Activated CD4-positive, alpha-beta memory T cell treated with anti-CD3 and anti-CD28 coated beads, Interleukin-2, amount 10 ng/mL, durations not matched to agents 7 days and 5 days (primary cell): ENCODE data around the gene ANGPT4. TPM values are rescaled to one million over a fixed set of nuclear protein-coding genes. Genes with fewer than 3 reads are reported as not detected.

Experiments
- CTCF ChIA-PET: fragments of 350-600 bp; sonication (Branson Sonifier 250); formaldehyde crosslinking; loops from one replicate; lab custom pipeline; 2021; ENCODE audit warnings: antibody characterized with exemption, inconsistent platforms; lab: Charles Lee
- POLR2A ChIA-PET: fragments of 350-600 bp; sonication (Branson Sonifier 250); formaldehyde crosslinking; loops from one replicate; lab custom pipeline; 2021; ENCODE audit warnings: antibody characterized with exemption; lab: Charles Lee
- DNase-seq: peaks from one replicate; pipeline ENCODE4 v3.0.0-alpha.2; 2020
- H3K27ac Mint-ChIP-seq: one replicate; pipeline ENCODE4 v1.8.0; 2021; ENCODE audit warnings: mild to moderate bottlenecking, mixed read lengths
- H3K27me3 Mint-ChIP-seq: one replicate; pipeline ENCODE4 v1.8.0; 2021; ENCODE audit warnings: mixed read lengths
- H3K36me3 Mint-ChIP-seq: one replicate; pipeline ENCODE4 v1.8.0; 2021; ENCODE audit warnings: low read depth, mixed read lengths
- H3K4me1 Mint-ChIP-seq: one replicate; pipeline ENCODE4 v1.8.0; 2021; ENCODE audit warnings: mixed read lengths
- H3K4me3 Mint-ChIP-seq: one replicate; pipeline ENCODE4 v1.8.0; 2021; ENCODE audit warnings: mild to moderate bottlenecking, mixed read lengths
- H3K9me3 Mint-ChIP-seq: one replicate; pipeline ENCODE4 v1.8.0; 2021; ENCODE audit warnings: mixed read lengths
- total RNA-seq, 2 experiments: library from RNA; stranded (reverse); gene quantifications; one replicate each; pipeline ENCODE4 v1.2.3, GENCODE V29; 2021

ANGPT4 gene
- total RNA-seq, 2 experiments from 2014 or later = not detected

DNA sequence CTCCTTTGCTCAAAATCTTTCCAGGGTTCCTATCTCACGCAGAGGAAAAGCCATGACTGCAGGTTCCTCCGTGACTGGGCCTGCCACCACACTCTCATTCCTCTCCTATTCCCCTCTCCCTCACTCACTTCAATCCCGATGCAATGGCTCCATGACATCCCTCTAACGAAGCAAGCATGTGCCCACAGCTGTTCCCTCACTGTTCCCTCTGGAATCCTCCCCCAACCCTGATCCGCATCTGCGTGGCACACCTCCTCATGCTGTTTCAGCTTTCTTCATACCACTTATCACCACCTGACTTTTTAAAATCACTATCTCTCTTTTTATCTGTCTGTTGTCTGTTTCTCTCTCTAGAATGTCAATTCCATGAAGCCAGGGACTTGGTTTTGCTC, 25.5 kb downstream of the ANGPT4 start:
- POLR2A ChIA-PET = no interaction called here
- H3K27ac Mint-ChIP-seq = no peak overlapping the region
- CTCF ChIA-PET = no interaction called here
- H3K4me1 Mint-ChIP-seq = no peaks in the 10 kb centered on the region
- H3K27me3 Mint-ChIP-seq = peaks cover 17% of the 10 kb centered on the region
- no peaks in the 10 kb centered on the region for H3K36me3 Mint-ChIP-seq
- no peaks in the 10 kb centered on the region for H3K9me3 Mint-ChIP-seq
- DNase-seq = no peak
- H3K4me3 Mint-ChIP-seq = no peak overlapping the region

DNA sequence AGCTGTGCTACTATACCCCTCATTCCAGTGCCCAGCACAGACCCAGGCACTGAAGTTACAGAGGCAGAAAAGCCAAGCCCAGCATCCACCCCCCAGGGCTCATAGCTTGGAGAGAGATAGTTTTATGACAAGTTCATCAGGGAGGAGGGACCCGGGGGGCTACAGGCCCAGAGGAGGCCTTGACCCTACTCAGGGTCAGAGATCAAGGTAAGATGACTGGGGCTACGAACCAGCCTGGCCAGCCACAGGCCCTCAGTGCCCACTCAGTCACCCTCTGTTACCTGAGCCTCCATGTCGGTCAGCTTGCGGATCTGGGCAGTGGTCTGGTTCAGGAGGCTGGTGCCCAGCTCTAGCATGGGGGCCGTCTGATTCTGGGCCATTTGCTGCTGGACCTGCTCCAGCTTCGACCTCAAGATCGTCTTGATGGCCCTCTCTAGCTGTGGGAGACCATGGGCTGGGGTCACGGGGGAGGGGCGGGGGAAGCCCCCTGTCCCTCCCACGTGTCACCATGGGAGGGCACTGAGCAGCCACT, 26.1 kb downstream of the ANGPT4 start:
- Mint-ChIP-seq H3K4me1 (peaks cover 2% of the 10 kb centered on the region), H3K9me3 (no peaks in the 10 kb centered on the region), H3K27me3 (peaks cover 24% of the 10 kb centered on the region), H3K36me3 (no peaks in the 10 kb centered on the region), H3K27ac (no peak overlapping the region), H3K4me3 (no peak overlapping the region)
- DNase-seq = no peak
- ChIA-PET POLR2A (no interaction called here), CTCF (no interaction called here)

DNA sequence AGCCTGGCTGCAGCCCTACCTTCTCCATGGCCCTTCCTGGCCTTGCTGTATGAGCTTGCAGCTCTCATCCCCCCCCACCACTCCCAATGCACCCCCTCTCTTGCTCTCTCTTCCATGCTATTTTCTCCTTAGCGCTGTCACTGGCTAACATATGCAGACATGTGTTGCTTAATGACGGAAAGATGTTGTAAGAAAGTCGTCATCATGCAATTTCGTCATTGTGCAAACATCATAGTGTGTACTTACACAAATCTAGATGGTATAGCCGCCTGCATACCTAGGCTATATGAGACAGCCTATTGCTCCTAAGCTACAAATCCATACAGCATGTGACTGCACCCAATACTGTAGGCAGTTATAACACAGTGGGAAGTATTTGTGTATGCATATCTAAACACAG, 27.0 kb downstream of the ANGPT4 start:
- no peak overlapping the region for H3K4me3 Mint-ChIP-seq
- ChIA-PET POLR2A (no interaction called here), CTCF (no interaction called here)
- H3K36me3 Mint-ChIP-seq = no peaks in the 10 kb centered on the region
- H3K27ac Mint-ChIP-seq = no peak overlapping the region
- peaks cover 2% of the 10 kb centered on the region for H3K4me1 Mint-ChIP-seq
- H3K27me3 Mint-ChIP-seq = peaks cover 28% of the 10 kb centered on the region
- DNase-seq = no peak
- no peaks in the 10 kb centered on the region for H3K9me3 Mint-ChIP-seq

DNA sequence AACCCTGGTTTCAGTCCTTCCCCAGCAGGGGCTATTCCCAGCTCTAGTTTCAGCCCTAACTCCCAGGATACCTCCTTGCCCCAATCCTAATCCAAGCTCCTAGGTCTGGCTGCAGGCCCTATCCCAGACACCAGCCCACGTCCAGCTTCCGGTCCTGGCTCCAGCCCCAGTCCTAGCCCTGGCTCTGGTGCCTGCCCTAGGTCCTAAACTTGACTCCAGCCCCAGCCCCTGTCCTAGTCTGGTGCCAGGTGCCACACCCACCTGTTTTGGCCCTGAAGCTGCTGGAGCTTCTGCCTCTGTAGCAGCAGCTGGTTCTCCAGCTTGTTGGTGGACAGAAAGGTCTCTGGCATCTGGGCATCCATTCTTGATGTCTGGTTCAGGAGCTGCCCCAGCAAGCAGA, 28.1 kb downstream of the ANGPT4 start:
- no peaks in the 10 kb centered on the region for H3K36me3 Mint-ChIP-seq
- peaks cover 22% of the 10 kb centered on the region for H3K27me3 Mint-ChIP-seq
- no peak overlapping the region for H3K27ac Mint-ChIP-seq
- no peak for DNase-seq
- CTCF ChIA-PET = interaction anchor here (1.1 kb wide), 1 partner anchor 44 kb away, joined by 4 read pairs; no protein-coding TSS in a partner anchor
- POLR2A ChIA-PET = no interaction called here
- no peak overlapping the region for H3K4me3 Mint-ChIP-seq
- H3K9me3 Mint-ChIP-seq = no peaks in the 10 kb centered on the region
- H3K4me1 Mint-ChIP-seq = peaks cover 6% of the 10 kb centered on the region

DNA sequence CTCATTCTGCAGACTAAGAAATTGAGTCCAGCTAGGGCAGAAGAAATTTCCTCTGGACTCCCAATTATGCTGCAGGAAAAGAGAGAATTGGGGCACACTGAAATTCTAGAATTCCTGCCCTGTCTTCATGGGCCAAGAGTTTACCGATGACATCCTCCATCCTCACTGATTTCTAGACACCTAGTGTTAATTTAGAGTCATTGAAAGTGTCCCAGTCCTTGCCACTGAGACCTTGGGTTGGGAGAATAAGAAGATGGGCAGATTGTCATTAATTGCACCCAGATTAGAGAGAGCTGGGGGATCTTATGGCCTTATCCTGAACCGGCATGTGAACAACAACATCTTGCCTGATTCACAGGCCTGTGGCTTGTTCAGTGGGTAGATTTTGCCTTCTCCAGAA, 29.0 kb downstream of the ANGPT4 start:
- H3K27me3 Mint-ChIP-seq = peaks cover 16% of the 10 kb centered on the region
- no peak overlapping the region for H3K27ac Mint-ChIP-seq
- H3K36me3 Mint-ChIP-seq = no peaks in the 10 kb centered on the region
- H3K4me3 Mint-ChIP-seq = no peak overlapping the region
- H3K4me1 Mint-ChIP-seq = peaks cover 13% of the 10 kb centered on the region
- ChIA-PET CTCF (interaction anchor here (1.5 kb wide), 1 partner anchor 68 kb away, joined by 6 read pairs; no protein-coding TSS in a partner anchor), POLR2A (no interaction called here)
- H3K9me3 Mint-ChIP-seq = no peaks in the 10 kb centered on the region
- no peak for DNase-seq

- ChIA-PET POLR2A (no interaction called here), CTCF (no interaction called here)
- DNase-seq = no peak
- Mint-ChIP-seq H3K27me3 (peaks cover 14% of the 10 kb centered on the region), H3K36me3 (no peaks in the 10 kb centered on the region), H3K4me1 (peaks cover 27% of the 10 kb centered on the region), H3K4me3 (no peak overlapping the region), H3K9me3 (no peaks in the 10 kb centered on the region), H3K27ac (no peak overlapping the region)
Observed at GRCh38 chr20:884983-885952, 30.9 kb downstream of the ANGPT4 start.

DNA sequence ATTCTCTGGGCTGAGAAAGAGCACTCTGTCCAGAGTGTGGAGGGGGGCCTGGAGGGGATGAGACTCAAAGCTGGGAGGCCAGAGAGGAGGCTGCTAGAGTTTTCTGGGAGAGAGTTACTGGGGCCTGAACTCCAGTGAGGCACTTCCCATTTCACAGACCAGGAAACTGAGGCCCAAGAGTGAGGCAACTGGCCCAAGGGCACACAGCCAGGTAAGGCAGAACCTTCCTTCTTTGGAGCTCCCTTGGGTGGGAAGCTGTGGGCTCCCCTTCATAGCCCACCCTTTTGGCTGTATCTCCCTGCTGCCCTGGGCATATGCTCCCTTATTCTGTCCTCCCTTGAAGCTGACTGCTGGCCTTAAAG, 34.4 kb downstream of the ANGPT4 start:
- peaks cover 14% of the 10 kb centered on the region for H3K27me3 Mint-ChIP-seq
- ChIA-PET CTCF (no interaction called here), POLR2A (interaction anchor here (0.6 to 1.3 kb wide), 2 partner anchors 37 to 105 kb away, joined by 3 read pairs; no protein-coding TSS in a partner anchor)
- no peaks in the 10 kb centered on the region for H3K9me3 Mint-ChIP-seq
- no peak for DNase-seq
- no peaks in the 10 kb centered on the region for H3K36me3 Mint-ChIP-seq
- peak overlapping the region; percentile 67 for H3K27ac Mint-ChIP-seq
- H3K4me1 Mint-ChIP-seq = peaks cover 31% of the 10 kb centered on the region
- H3K4me3 Mint-ChIP-seq = peak overlapping the region; percentile 56

GRCh38 chr20:881051-881782, 34.9 kb downstream of the ANGPT4 start:
- Mint-ChIP-seq H3K27ac (peak overlapping the region; percentile 50), H3K4me3 (peak overlapping the region; percentile 56), H3K9me3 (no peaks in the 10 kb centered on the region), H3K4me1 (peaks cover 31% of the 10 kb centered on the region), H3K27me3 (peaks cover 14% of the 10 kb centered on the region), H3K36me3 (no peaks in the 10 kb centered on the region)
- DNase-seq = peak; percentile 57
- ChIA-PET POLR2A (interaction anchor here (1.3 kb wide), 1 partner anchor 36 kb away, joined by 3 read pairs; no protein-coding TSS in a partner anchor), CTCF (no interaction called here)

- CTCF ChIA-PET = no interaction called here
Observed at GRCh38 chr20:879626-880025, 36.5 kb downstream of the ANGPT4 start.

DNA sequence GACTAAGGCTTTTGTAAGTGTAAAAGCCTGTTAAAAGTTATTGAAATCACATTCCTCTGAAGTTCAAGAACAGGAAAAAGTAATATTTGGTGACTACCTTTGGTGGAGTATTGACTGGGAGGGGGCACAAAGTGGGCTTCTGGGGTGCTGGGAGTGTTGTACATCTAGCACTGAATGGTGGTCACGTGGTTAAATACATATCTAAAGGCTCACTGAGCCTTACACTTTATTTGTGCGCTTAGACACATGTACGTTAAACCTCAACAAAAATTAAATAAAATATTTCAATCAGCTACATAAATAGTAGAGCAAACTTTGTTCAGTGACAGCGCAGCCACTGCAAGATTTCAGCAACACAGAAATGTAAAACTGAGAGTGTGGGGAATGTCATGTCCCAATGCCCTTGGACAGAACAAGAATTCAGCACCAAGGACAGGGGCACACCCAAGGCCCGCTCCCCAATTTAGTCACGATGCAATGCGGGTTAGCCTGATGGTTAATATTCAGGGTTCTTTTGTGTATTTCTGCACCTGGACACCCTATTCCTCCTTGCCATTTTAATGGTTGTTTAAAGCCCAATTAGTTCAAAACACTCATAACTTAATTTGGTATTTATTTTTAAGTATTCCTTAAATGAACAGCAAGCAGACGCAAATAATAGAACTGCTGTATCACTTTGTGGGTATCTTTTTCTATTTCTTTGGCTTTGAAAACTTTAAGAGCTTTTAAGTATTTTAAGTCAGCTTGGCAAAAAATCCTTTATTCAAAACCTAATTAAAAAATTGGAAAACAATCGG, 37.4 kb downstream of the ANGPT4 start:
- peak; percentile 41 for DNase-seq
- Mint-ChIP-seq H3K27ac (no peak overlapping the region), H3K36me3 (no peaks in the 10 kb centered on the region), H3K27me3 (no peaks in the 10 kb centered on the region), H3K4me1 (peaks cover 29% of the 10 kb centered on the region), H3K4me3 (no peak overlapping the region), H3K9me3 (no peaks in the 10 kb centered on the region)
- POLR2A ChIA-PET = no interaction called here
- CTCF ChIA-PET = no interaction called here

More at GRCh38 chr20:879626-880025, 36.5 kb downstream of the ANGPT4 start:
- Mint-ChIP-seq H3K27ac (no peak overlapping the region), H3K27me3 (peaks cover 3% of the 10 kb centered on the region), H3K4me3 (no peak overlapping the region), H3K4me1 (peaks cover 29% of the 10 kb centered on the region), H3K36me3 (no peaks in the 10 kb centered on the region), H3K9me3 (no peaks in the 10 kb centered on the region)
- DNase-seq = no peak
- POLR2A ChIA-PET = no interaction called here

GRCh38 chr20:877814-878213, 38.3 kb downstream of the ANGPT4 start:
- H3K27me3 Mint-ChIP-seq = no peaks in the 10 kb centered on the region
- no peak overlapping the region for H3K27ac Mint-ChIP-seq
- H3K4me3 Mint-ChIP-seq = no peak overlapping the region
- peaks cover 27% of the 10 kb centered on the region for H3K4me1 Mint-ChIP-seq
- CTCF ChIA-PET = no interaction called here
- H3K9me3 Mint-ChIP-seq = no peaks in the 10 kb centered on the region
- no peaks in the 10 kb centered on the region for H3K36me3 Mint-ChIP-seq
- POLR2A ChIA-PET = no interaction called here
- DNase-seq = no peak

- no peak overlapping the region for H3K27ac Mint-ChIP-seq
- no peaks in the 10 kb centered on the region for H3K36me3 Mint-ChIP-seq
- DNase-seq = no peak
- POLR2A ChIA-PET = no interaction called here
- H3K9me3 Mint-ChIP-seq = no peaks in the 10 kb centered on the region
- CTCF ChIA-PET = no interaction called here
- no peak overlapping the region for H3K4me3 Mint-ChIP-seq
- peaks cover 7% of the 10 kb centered on the region for H3K4me1 Mint-ChIP-seq
- H3K27me3 Mint-ChIP-seq = no peaks in the 10 kb centered on the region
Observed at GRCh38 chr20:875115-875514, 41.0 kb downstream of the ANGPT4 start.
